Parathyroid adenoma (tissue), 2 donors: ENCODE results near the gene CLCN7.

Experiments used
- H2AFZ ChIP-seq: fragments of 300-600 bp; sonication (generic); one replicate; pipeline ENCODE4 v1.7.0; 2017; ENCODE audit warnings: antibody characterized with exemption, mild to moderate bottlenecking
- H3K27ac ChIP-seq: fragments of 300-600 bp; sonication (generic); one replicate; pipeline ENCODE4 v1.7.0; 2017
- H3K27me3 ChIP-seq: fragments of 300-600 bp; sonication (generic); one replicate; pipeline ENCODE4 v1.7.0; 2017; ENCODE audit warnings: low read length; ENCODE audit not compliant: control insufficient read depth, insufficient read depth
- H3K36me3 ChIP-seq: fragments of 300-600 bp; sonication (generic); one replicate; pipeline ENCODE4 v1.7.0; 2017; ENCODE audit warnings: low read length; ENCODE audit not compliant: control insufficient read depth, insufficient read depth
- H3K4me1 ChIP-seq: fragments of 300-600 bp; sonication (generic); one replicate; pipeline ENCODE4 v1.7.0; 2017; ENCODE audit warnings: control low read depth
- H3K4me2 ChIP-seq: fragments of 300-600 bp; sonication (generic); one replicate; pipeline ENCODE4 v1.7.0; 2017; ENCODE audit warnings: low read length
- H3K4me3 ChIP-seq: fragments of 300-600 bp; sonication (generic); one replicate; pipeline ENCODE4 v1.7.0; 2017; ENCODE audit warnings: low read depth, low read length
- H3K79me2 ChIP-seq: fragments of 300-600 bp; sonication (generic); one replicate; pipeline ENCODE4 v1.7.0; 2017; ENCODE audit warnings: control low read depth
- H3K9ac ChIP-seq: fragments of 300-600 bp; sonication (generic); one replicate; pipeline ENCODE4 v1.7.0; 2017; ENCODE audit warnings: mild to moderate bottlenecking
- H3K9me3 ChIP-seq: fragments of 300-600 bp; sonication (generic); one replicate; pipeline ENCODE4 v1.7.0; 2017; ENCODE audit warnings: low read length; ENCODE audit not compliant: control insufficient read depth
- TF ChIP-seq, protein P1 (sequence below): fragments of 300-600 bp; sonication (generic); IDR thresholded peaks from one replicate; pipeline ENCODE4 v1.7.0; 2017; ENCODE audit warnings: antibody characterized with exemption, mild to moderate bottlenecking
- donor health status: primary hyperparathyroidism.

CLCN7 gene

DNA sequence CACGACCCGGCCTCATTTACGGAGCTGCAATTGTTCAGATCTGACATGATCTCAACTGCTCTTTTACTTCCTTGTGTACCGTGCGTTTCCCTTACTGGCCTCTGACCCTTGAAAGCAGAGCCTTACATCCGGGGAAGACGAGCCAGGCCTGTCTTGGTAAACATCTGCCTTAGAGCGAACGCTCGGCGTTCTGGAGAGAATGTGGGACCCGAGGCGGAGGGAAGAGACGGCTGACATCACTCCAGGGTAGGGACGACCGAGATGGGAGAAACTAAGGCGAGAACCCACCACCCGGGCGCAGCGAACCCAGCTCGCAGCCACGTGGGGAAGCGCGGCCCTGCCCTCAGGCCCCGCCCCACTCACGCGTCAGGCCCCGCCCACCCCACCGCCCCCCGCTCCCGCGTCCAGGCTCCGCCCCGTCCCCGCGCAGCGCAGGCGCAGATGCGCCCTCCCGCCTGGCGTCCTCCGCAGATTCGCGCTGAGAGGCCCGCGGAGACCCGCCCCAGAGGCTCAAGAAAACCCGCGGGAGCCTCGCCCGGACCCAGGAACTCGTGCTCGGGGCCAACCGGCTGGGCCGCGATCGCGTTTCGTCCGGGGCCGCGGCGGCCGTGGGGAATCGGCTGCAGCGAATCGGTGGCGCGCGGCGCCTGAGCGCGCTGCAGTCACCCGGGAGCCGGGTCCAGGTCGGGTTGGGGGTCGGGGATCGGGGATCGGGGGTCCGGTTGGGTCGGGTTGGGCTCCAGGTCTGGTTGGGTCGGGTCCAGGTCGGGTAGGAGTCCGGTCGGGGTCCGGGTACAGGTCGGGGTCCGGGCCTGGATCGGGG is 18.3 kb upstream of the CLCN7 start, which contains the start of gene TELO2:
Gene TELO2, plus strand, starts transcription at position 438 of the 823 bp plus-strand sequence. CDS start 922 bp downstream, outside the sequence.
- TF ChIP-seq, protein P1, sequence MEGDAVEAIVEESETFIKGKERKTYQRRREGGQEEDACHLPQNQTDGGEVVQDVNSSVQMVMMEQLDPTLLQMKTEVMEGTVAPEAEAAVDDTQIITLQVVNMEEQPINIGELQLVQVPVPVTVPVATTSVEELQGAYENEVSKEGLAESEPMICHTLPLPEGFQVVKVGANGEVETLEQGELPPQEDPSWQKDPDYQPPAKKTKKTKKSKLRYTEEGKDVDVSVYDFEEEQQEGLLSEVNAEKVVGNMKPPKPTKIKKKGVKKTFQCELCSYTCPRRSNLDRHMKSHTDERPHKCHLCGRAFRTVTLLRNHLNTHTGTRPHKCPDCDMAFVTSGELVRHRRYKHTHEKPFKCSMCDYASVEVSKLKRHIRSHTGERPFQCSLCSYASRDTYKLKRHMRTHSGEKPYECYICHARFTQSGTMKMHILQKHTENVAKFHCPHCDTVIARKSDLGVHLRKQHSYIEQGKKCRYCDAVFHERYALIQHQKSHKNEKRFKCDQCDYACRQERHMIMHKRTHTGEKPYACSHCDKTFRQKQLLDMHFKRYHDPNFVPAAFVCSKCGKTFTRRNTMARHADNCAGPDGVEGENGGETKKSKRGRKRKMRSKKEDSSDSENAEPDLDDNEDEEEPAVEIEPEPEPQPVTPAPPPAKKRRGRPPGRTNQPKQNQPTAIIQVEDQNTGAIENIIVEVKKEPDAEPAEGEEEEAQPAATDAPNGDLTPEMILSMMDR: no peak

GRCh38 chr16:1492082-1492922 is 17.5 kb upstream of the CLCN7 start:
- Histone ChIP-seq H3K27me3 (no peaks in the 10 kb centered on the region), H3K9ac (no peak overlapping the region), H3K4me1 (peaks cover 6% of the 10 kb centered on the region), H3K79me2 (peaks cover 3% of the 10 kb centered on the region), H3K27ac (peak overlapping the region; percentile 67), H3K9me3 (no peaks in the 10 kb centered on the region), H2AFZ (peak overlapping the region; percentile 97), H3K4me3 (peak overlapping the region; percentile 65), H3K36me3 (no peaks in the 10 kb centered on the region), H3K4me2 (peak overlapping the region; percentile 99)
- TF ChIP-seq, protein P1: no peak

More for the DNA sequence above, 18.3 kb upstream of the CLCN7 start, which contains the start of gene TELO2:
- Histone ChIP-seq H3K4me1 (peaks cover 6% of the 10 kb centered on the region), H3K9me3 (no peaks in the 10 kb centered on the region), H3K4me3 (peak within 1 kb of the TSS; percentile 65), H3K9ac (peak within 1 kb of the TSS; percentile 31), H2AFZ (peak within 1 kb of the TSS; percentile 97), H3K4me2 (peak within 1 kb of the TSS; percentile 99), H3K27me3 (no peaks in the 10 kb centered on the region), H3K27ac (peak within 1 kb of the TSS; percentile 67), H3K36me3 (no peaks in the 10 kb centered on the region), H3K79me2 (peaks cover 3% of the 10 kb centered on the region)

DNA sequence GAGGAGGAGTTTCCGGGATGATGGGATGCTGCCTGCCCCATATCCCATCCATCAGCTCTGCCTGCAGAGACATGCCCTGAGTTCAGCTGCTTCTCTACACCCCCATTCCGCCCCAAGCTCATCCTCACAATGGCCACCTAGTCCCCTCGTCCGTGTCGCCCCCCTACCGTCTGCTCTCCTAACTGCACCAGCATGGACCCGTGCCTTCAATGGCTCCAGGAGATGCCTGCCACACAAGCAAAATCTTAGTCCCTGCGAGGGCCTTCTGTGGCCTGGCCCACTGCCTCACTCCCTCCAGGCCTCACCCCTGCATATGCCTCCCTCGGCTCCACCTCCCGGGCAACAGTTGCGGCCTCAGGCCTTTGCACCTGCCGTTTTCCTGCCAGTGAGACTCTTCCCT is 16.5 kb upstream of the CLCN7 start:
- H3K4me1 ChIP-seq: peaks cover 6% of the 10 kb centered on the region
- no peak overlapping the region for H3K4me2 ChIP-seq
- H3K27ac ChIP-seq: no peak overlapping the region
- no peak overlapping the region for H3K4me3 ChIP-seq
- H3K79me2 ChIP-seq: no peaks in the 10 kb centered on the region
- no peaks in the 10 kb centered on the region for H3K9me3 ChIP-seq
- no peaks in the 10 kb centered on the region for H3K27me3 ChIP-seq
- no peak overlapping the region for H2AFZ ChIP-seq
- TF ChIP-seq, protein P1: no peak
- no peaks in the 10 kb centered on the region for H3K36me3 ChIP-seq
- no peak overlapping the region for H3K9ac ChIP-seq

GRCh38 chr16:1489077-1489476 is 14.2 kb upstream of the CLCN7 start:
- peaks cover 2% of the 10 kb centered on the region for H3K4me1 ChIP-seq
- no peaks in the 10 kb centered on the region for H3K36me3 ChIP-seq
- no peaks in the 10 kb centered on the region for H3K9me3 ChIP-seq
- no peaks in the 10 kb centered on the region for H3K79me2 ChIP-seq
- H3K27ac ChIP-seq: no peak overlapping the region
- TF ChIP-seq, protein P1: no peak
- H3K4me3 ChIP-seq: no peak overlapping the region
- H3K4me2 ChIP-seq: no peak overlapping the region
- no peak overlapping the region for H3K9ac ChIP-seq
- H2AFZ ChIP-seq: no peak overlapping the region
- no peaks in the 10 kb centered on the region for H3K27me3 ChIP-seq
